Kidney epithelial cell (primary cell): Measurements from ENCODE around the gene CDHR3. TPM values are rescaled to one million over a fixed set of nuclear protein-coding genes. Genes with fewer than 3 reads are reported as not detected.

Experiments
- DNase-seq: peaks from one replicate; pipeline ENCODE4 v3.0.0-alpha.2; 2010; ENCODE audit warnings: low read depth
- H3K27me3 ChIP-seq: 2 replicates; pipeline ENCODE4 v1.6.0; 2011; ENCODE audit warnings: low read length; ENCODE audit not compliant: control insufficient read depth, insufficient read depth
- H3K36me3 ChIP-seq: 2 replicates; pipeline ENCODE4 v1.5.1; 2011; ENCODE audit warnings: low read length; ENCODE audit not compliant: control insufficient read depth, insufficient read depth
- H3K4me3 ChIP-seq: 2 replicates; pipeline ENCODE4 v1.5.1; 2011; ENCODE audit warnings: low read depth, mild to moderate bottlenecking, control low read depth, low read length
- total RNA-seq: library from RNA; depleted of rRNA; stranded (reverse); fragments of >200 nt; gene quantifications from 2 replicates; pipeline ENCODE4 v1.2.3, GENCODE V29; 2015
- TF ChIP-seq, protein P1 (sequence below): IDR thresholded peaks from 2 replicates; pipeline ENCODE4 v1.5.1; 2011; ENCODE audit warnings: mild to moderate bottlenecking, moderate library complexity, low read length, control low read depth, inconsistent platforms; ENCODE audit not compliant: insufficient read depth, poor library complexity, severe bottlenecking

Gene CDHR3
- total RNA-seq, 1 donor from 2014 or later, result 0.96 TPM

DNA sequence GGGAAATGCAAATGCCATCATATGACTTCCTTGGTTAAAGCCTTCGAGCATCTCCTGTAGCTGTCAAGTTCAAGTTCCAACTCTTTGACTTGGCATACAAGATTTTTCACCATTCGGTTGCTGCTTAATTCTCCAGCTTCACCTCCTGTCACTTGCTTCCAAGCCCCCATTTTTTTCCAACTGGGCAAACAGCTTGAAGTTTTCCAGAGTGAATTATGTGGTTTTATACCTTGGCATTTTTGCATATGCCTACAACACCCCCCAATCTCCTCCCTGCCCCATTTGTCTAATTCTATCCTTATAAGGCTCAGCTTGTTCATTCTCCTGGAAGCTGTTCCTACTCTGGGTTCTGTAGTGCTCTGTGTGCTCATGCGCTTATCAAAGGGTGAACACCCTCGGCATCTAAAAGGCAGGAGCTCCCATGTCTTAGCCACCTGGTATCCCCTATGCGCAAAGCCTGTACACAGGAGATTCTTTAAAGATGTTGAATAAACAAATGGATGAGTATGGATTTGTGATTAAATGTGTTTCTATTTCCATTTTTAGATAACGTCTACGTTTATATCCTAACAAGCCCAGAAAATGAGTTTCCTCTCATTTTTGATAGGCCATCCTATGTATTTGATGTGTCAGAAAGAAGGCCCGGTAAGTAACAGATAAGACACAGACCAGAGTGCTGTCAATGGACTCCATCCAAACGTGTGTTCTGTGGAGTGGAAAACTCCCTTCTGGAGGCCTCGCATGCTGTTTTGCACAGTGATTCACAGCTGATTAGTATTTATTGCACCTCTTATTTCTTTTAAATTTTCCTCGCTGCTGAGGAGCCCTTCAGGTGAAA is 52.5 kb downstream of the CDHR3 start:
- no peak for DNase-seq
- TF ChIP-seq, protein P1, sequence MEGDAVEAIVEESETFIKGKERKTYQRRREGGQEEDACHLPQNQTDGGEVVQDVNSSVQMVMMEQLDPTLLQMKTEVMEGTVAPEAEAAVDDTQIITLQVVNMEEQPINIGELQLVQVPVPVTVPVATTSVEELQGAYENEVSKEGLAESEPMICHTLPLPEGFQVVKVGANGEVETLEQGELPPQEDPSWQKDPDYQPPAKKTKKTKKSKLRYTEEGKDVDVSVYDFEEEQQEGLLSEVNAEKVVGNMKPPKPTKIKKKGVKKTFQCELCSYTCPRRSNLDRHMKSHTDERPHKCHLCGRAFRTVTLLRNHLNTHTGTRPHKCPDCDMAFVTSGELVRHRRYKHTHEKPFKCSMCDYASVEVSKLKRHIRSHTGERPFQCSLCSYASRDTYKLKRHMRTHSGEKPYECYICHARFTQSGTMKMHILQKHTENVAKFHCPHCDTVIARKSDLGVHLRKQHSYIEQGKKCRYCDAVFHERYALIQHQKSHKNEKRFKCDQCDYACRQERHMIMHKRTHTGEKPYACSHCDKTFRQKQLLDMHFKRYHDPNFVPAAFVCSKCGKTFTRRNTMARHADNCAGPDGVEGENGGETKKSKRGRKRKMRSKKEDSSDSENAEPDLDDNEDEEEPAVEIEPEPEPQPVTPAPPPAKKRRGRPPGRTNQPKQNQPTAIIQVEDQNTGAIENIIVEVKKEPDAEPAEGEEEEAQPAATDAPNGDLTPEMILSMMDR, result no peak

DNA sequence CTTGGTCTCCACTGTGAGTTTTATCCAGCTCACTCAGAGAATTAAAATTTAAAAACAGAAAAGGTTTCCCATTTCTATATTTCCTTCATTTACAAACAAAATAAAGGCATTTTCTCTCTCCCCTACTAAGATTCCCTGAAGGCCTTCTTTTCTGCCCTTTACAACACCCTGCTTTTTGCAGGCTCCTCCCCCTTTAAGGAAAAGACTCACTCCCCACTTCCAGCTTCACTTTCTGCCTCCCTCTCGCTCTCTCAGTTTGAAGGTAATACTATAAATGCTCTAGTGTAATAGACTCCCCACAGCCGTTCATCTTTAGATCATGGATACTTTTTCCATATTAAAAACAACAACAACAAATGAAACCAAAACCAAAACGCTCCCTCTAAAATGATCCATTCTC is 53.3 kb downstream of the CDHR3 start:
- DNase-seq, result no peak
- Histone ChIP-seq H3K36me3 (no peaks in the 10 kb centered on the region), H3K4me3 (no peak overlapping the region), H3K27me3 (no peaks in the 10 kb centered on the region)
- TF ChIP-seq, protein P1, result no peak

More for the DNA sequence above, 52.5 kb downstream of the CDHR3 start:
- H3K36me3 ChIP-seq, result no peaks in the 10 kb centered on the region
- no peaks in the 10 kb centered on the region for H3K27me3 ChIP-seq
- H3K4me3 ChIP-seq, result no peak overlapping the region

DNA sequence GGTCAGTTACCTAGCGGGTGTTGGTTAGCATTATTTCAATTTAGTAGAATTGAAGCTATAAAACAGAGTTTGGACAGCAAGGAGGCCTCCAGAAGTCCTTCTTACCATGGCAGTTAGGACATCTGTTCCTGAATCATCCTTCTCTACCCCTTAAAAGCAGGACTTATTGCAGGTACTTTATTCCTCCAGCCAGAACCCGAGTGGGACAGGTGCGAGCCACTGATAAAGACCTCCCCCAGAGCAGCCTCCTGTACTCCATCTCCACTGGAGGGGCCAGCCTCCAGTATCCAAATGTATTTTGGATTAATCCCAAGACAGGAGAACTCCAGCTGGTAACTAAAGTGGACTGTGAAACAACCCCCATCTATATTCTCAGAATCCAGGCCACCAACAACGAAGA is 54.6 kb downstream of the CDHR3 start:
- TF ChIP-seq, protein P1, result no peak
- no peaks in the 10 kb centered on the region for H3K27me3 ChIP-seq
- DNase-seq, result no peak
- H3K4me3 ChIP-seq, result no peak overlapping the region
- no peaks in the 10 kb centered on the region for H3K36me3 ChIP-seq

DNA sequence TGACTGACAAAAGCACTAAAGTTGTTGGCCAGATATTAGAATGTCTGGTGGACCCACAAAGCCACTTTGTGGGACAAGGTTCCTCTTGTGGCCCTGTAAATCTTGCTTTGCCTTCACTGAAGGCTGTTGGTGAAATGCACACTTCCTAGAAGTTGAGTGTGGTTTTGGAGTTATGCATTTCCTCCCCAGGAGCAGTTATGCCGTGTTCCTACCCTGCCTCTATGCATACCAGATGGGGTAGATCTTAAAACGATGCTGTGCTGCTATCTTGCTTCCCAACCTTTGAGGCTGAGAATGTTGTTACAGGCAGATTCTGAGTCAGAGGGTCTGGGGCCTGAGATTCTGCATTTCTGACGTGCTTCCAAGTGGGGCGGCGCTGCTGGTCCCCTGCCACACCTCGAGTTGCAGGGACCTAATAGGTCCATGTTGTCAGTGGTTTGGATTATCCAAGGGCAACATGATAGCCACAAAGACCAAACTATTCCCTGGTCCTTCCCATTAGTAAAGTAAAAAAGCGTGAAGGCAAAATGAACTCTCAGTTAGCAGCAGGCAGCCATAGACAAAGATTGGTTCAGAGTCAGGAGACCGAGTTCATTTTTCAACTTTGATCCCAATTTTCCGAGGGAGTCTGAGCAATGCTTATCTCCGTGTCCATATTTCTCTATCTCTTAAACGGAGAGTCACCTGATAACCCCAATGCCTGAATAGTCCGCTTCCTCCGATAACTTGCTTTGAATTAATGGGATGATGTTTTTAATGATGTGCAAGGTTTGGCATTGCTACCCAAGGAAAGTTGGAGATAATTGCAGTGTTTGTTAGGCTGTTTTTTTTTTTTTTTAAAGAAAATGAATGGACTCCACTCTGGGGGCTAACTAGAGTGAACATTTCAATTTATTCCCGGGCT is 55.8 kb downstream of the CDHR3 start:
- TF ChIP-seq, protein P1, result no peak
- no peak overlapping the region for H3K4me3 ChIP-seq
- no peaks in the 10 kb centered on the region for H3K27me3 ChIP-seq
- no peak for DNase-seq
- H3K36me3 ChIP-seq, result no peaks in the 10 kb centered on the region

DNA sequence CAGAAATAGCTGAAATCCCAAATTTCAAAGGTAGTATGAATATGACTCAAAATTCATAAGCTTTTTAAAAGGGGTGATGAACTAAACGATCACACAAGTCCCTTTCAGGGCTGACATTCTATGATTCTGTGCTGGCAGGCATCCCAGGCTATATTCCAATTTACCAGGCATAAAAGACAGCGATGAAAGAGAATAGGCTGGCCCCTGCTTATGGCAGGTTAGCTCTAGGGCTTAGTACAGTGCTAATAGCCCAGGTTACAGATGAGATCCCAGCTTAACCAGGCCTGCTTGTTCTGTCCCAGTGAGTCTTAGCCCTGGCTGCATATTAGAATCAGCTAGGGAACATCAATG is 56.4 kb downstream of the CDHR3 start:
- Histone ChIP-seq H3K27me3 (no peaks in the 10 kb centered on the region), H3K4me3 (no peak overlapping the region), H3K36me3 (no peaks in the 10 kb centered on the region)
- DNase-seq, result no peak
- TF ChIP-seq, protein P1, result no peak
